Endothelial cell of umbilical vein (primary cell): Measurements from ENCODE around the gene NELL2. TPM values are rescaled to one million over a fixed set of nuclear protein-coding genes. Genes with fewer than 3 reads are reported as not detected.

Experiments
- BruUV-seq: library from RNA; stranded (reverse); fragments of 400-500 nt; replicated peaks from 2 replicates; lab custom pipeline; 2021; lab: Mats Ljungman, UMichigan
- CTCF ChIA-PET: fragments of 300-600, 350-600 bp; sonication (Branson Sonifier 250); formaldehyde crosslinking; loops from one replicate; lab custom pipeline; 2021; ENCODE audit warnings: antibody characterized with exemption, inconsistent platforms; lab: Charles Lee
- POLR2A ChIA-PET: fragments of 300-600, 350-600 bp; sonication (Branson Sonifier 250); formaldehyde crosslinking; loops from one replicate; lab custom pipeline; 2021; ENCODE audit warnings: antibody characterized with exemption, inconsistent platforms; lab: Charles Lee
- DNase-seq: peaks from one replicate; pipeline ENCODE4 v3.0.0-alpha.2; 2011; ENCODE audit warnings: low read depth, low spot score
- FAIRE-seq: peaks from 2 replicates; lab custom pipeline; 2011; peaks lifted over from hg19 to GRCh38; lab: Jason Lieb, UNC
- H2AFZ ChIP-seq: 2 replicates; pipeline ENCODE4 v1.6.0; 2012; ENCODE audit warnings: low read depth, low read length, control low read depth, inconsistent platforms
- H3K27ac ChIP-seq: 2 replicates; pipeline ENCODE4 v1.5.1; 2011; ENCODE audit warnings: low read depth, mild to moderate bottlenecking, control low read depth, low read length, moderate library complexity; ENCODE audit not compliant: insufficient read depth
- H3K27me3 ChIP-seq, 2 experiments: 2 replicates each; pipeline versions ENCODE4 v1.6.0 to v1.6.1; 2011; ENCODE audit warnings: low read length in 2 of 2, mixed read lengths in 1 of 2; ENCODE audit not compliant: control insufficient read depth in 2 of 2, insufficient read depth in 2 of 2
- H3K36me3 ChIP-seq, 2 experiments: 2 replicates in 1 of 2; 3 replicates in 1 of 2; pipeline ENCODE4 v1.5.1; 2011; ENCODE audit warnings: low read length in 2 of 2, mild to moderate bottlenecking in 1 of 2, moderate library complexity in 1 of 2; ENCODE audit not compliant: control insufficient read depth in 2 of 2, insufficient read depth in 2 of 2; ENCODE audit errors: extremely low read depth in 1 of 2
- H3K4me1 ChIP-seq: 3 replicates; pipeline ENCODE4 v1.5.1; 2011; ENCODE audit warnings: mild to moderate bottlenecking, low read length; ENCODE audit not compliant: control insufficient read depth, insufficient read depth; ENCODE audit errors: extremely low read depth
- H3K4me2 ChIP-seq: 2 replicates; pipeline ENCODE4 v1.6.1; 2011; ENCODE audit warnings: low read length, control low read depth, mixed read lengths; ENCODE audit not compliant: insufficient read depth
- H3K4me3 ChIP-seq, 3 experiments: fragments of 200-600 bp in 1 of 3; sonication (generic), shearing (Covaris generic) in 1 of 3; replicated peaks in 1 of 3; 2 replicates each; pipeline ENCODE4 v1.5.1; 2011 to 2016; ENCODE audit warnings: control low read depth in 3 of 3, low read length in 3 of 3, mild to moderate bottlenecking in 2 of 3, inconsistent platforms in 1 of 3, low read depth in 1 of 3, moderate library complexity in 1 of 3; ENCODE audit not compliant: insufficient read depth in 1 of 3
- H3K79me2 ChIP-seq: 2 replicates; pipeline ENCODE4 v1.6.0; 2012; ENCODE audit warnings: low read length, inconsistent platforms; ENCODE audit not compliant: control insufficient read depth, insufficient read depth
- H3K9ac ChIP-seq: replicated peaks from 2 replicates; pipeline ENCODE3; 2011; ENCODE audit warnings: low read length, control low read depth; ENCODE audit not compliant: insufficient read depth; ENCODE audit errors: extremely low read depth
- H3K9me1 ChIP-seq: replicated peaks from 3 replicates; pipeline ENCODE4 v1.6.0; 2011; ENCODE audit warnings: mild to moderate bottlenecking, low read length; ENCODE audit not compliant: control insufficient read depth, insufficient read depth; ENCODE audit errors: extremely low read depth
- H3K9me3 ChIP-seq: replicated peaks from 2 replicates; pipeline ENCODE4 v1.5.1; 2012; ENCODE audit warnings: low read length, inconsistent platforms; ENCODE audit not compliant: control insufficient read depth, insufficient read depth
- H4K20me1 ChIP-seq: replicated peaks from 2 replicates; pipeline ENCODE3; 2011; ENCODE audit warnings: mild to moderate bottlenecking, low read length; ENCODE audit not compliant: control insufficient read depth, insufficient read depth; ENCODE audit errors: extremely low read depth
- CTCF ChIP-seq, 2 donors: IDR thresholded peaks; 1 replicate in 1 of 2; 2 replicates in 1 of 2; pipeline ENCODE4 v1.5.1; 2011; ENCODE audit warnings: low read length in 2 of 2, mild to moderate bottlenecking in 2 of 2, moderate library complexity in 2 of 2, control low read depth in 1 of 2, inconsistent platforms in 1 of 2, low read depth in 1 of 2; ENCODE audit not compliant: insufficient read depth in 1 of 2; ENCODE audit errors: extremely low read depth in 1 of 2
- EZH2 ChIP-seq: IDR thresholded peaks from 2 replicates; pipeline ENCODE4 v1.6.1; 2012; ENCODE audit warnings: borderline replicate concordance, low read depth, mild to moderate bottlenecking, moderate library complexity, low read length, inconsistent platforms; ENCODE audit not compliant: severe bottlenecking
- FOS ChIP-seq: IDR thresholded peaks from 2 replicates; pipeline ENCODE4 v1.6.1; 2011; ENCODE audit warnings: mild to moderate bottlenecking, low read length, moderate library complexity, borderline replicate concordance; ENCODE audit not compliant: insufficient read depth
- GATA2 ChIP-seq: IDR thresholded peaks from 2 replicates; pipeline ENCODE4 v1.7.0; 2011; ENCODE audit warnings: low read depth, mild to moderate bottlenecking, moderate library complexity, mixed read lengths, low read length; ENCODE audit not compliant: insufficient read length, insufficient read depth
- JUN ChIP-seq: IDR thresholded peaks from 2 replicates; pipeline ENCODE4 v1.6.1; 2011; ENCODE audit warnings: borderline replicate concordance, low read depth; ENCODE audit not compliant: insufficient read length, insufficient read depth
- MAX ChIP-seq: IDR thresholded peaks from 2 replicates; pipeline ENCODE4 v1.6.1; 2011; ENCODE audit not compliant: insufficient read depth, insufficient read length
- MYC ChIP-seq: IDR thresholded peaks from one replicate; pipeline ENCODE4 v1.6.1; 2011; ENCODE audit warnings: mild to moderate bottlenecking, low read depth, low read length
- POLR2A ChIP-seq: IDR thresholded peaks from 2 replicates; pipeline ENCODE4 v1.6.1; 2012; ENCODE audit warnings: low read depth, mild to moderate bottlenecking, control low read depth, low read length
- POLR2AphosphoS5 ChIP-seq: IDR thresholded peaks from 2 replicates; pipeline ENCODE4 v1.6.1; 2012; ENCODE audit warnings: low read depth, mild to moderate bottlenecking, control low read depth, low read length, moderate library complexity; ENCODE audit not compliant: insufficient read depth
- dilution Hi-C: fragments of 300-500 bp; cut with MboI; formaldehyde crosslinking; loops from one replicate; pipeline ENCODE4 v1.15.0; 2019; ENCODE audit warnings: low sequenced_read_pairs; ENCODE audit not compliant: extremely low pct_ligation_motif_present
- intact Hi-C: fragments of 100-400 bp; cut with micrococcal nuclease; formaldehyde crosslinking; loops from one replicate; pipeline ENCODE4 v1.10.0; 2022
- polyA plus RNA-seq, 4 experiments: library from polyadenylated mRNA; depleted of rRNA in 3 of 4; stranded (reverse) in 3 of 4; unstranded in 1 of 4; fragments of >200 nt; gene quantifications; 2 replicates each; pipeline versions ENCODE4 v1.2.1 to v1.2.3, GENCODE V29; 2011 to 2012; ENCODE audit warnings: missing spikeins in 1 of 4
- total RNA-seq: library from RNA; stranded (reverse); gene quantifications from 2 replicates; pipeline ENCODE4 v1.2.3, GENCODE V29; 2021

NELL2 gene
- total and polyA plus RNA-seq, 2 donors (not counting 3 experiments of a cell fraction or from before 2014, with no cell fraction given): 0.11 to 0.49 TPM

- no peaks in the 10 kb centered on the region for H3K36me3 ChIP-seq
- H3K79me2 ChIP-seq: no peaks in the 10 kb centered on the region
- H3K9me3 ChIP-seq: no peaks in the 10 kb centered on the region
- H3K4me2 ChIP-seq: no peak overlapping the region
- dilution Hi-C loops (no loop called here), intact Hi-C loops (no loop called here)
- TF ChIP-seq GATA2 (no peak), EZH2 (no peak), FOS (no peak)
- H3K27me3 ChIP-seq: no peaks in the 10 kb centered on the region
- H3K9me1 ChIP-seq: peaks cover 2% of the 10 kb centered on the region
- no peak overlapping the region for H3K27ac ChIP-seq
- CTCF ChIA-PET: no interaction called here
- H3K4me1 ChIP-seq: no peaks in the 10 kb centered on the region
- no peak for FAIRE-seq
- no peak overlapping the region for H3K9ac ChIP-seq
- H3K4me3 ChIP-seq: no peak overlapping the region
- POLR2A ChIA-PET: no interaction called here
- no peaks in the 10 kb centered on the region for H4K20me1 ChIP-seq
- no TSS peak for BruUV-seq
- H2AFZ ChIP-seq: no peak overlapping the region
- DNase-seq: no peak
Measured at GRCh38 chr12:44859998-44860689, 16.0 kb downstream of the NELL2 start.

GRCh38 chr12:44858226-44858855 is 17.8 kb downstream of the NELL2 start:
- no peak overlapping the region for H3K27ac ChIP-seq
- no peaks in the 10 kb centered on the region for H3K36me3 ChIP-seq
- intact Hi-C loops (no loop called here), dilution Hi-C loops (no loop called here)
- H3K27me3 ChIP-seq: no peaks in the 10 kb centered on the region
- H3K4me1 ChIP-seq: no peaks in the 10 kb centered on the region
- peaks cover 2% of the 10 kb centered on the region for H3K9me1 ChIP-seq
- FAIRE-seq (no peak), DNase-seq (no peak)
- POLR2A ChIA-PET: no interaction called here
- H3K9ac ChIP-seq: no peak overlapping the region
- no peaks in the 10 kb centered on the region for H3K9me3 ChIP-seq
- no peak overlapping the region for H2AFZ ChIP-seq
- H3K79me2 ChIP-seq: no peaks in the 10 kb centered on the region
- H3K4me2 ChIP-seq: no peak overlapping the region
- TF ChIP-seq MYC (no peak), POLR2A (no peak), MAX (no peak), POLR2AphosphoS5 (no peak), JUN (no peak), EZH2 (no peak), CTCF (IDR thresholded peaks at IDR 0.05; ENCODE audit: extremely low read depth in 1 of 2, insufficient read depth in 1 of 2, low read depth in 1 of 2, low read length in 2 of 2) (no peak), GATA2 (no peak)
- H4K20me1 ChIP-seq: no peaks in the 10 kb centered on the region
- H3K4me3 ChIP-seq: no peak overlapping the region
- BruUV-seq: no TSS peak
- CTCF ChIA-PET: no interaction called here
